ENCODE results near the gene LEFTY1. TPM values are rescaled to one million over a fixed set of nuclear protein-coding genes. Genes with fewer than 3 reads are reported as not detected.
A peak's percentile ranks its signal among the peaks of the same experiment; 100 is the strongest.

Gene LEFTY1
- total RNA-seq, 6 experiments from 2014 or later, result not detected

DNA sequence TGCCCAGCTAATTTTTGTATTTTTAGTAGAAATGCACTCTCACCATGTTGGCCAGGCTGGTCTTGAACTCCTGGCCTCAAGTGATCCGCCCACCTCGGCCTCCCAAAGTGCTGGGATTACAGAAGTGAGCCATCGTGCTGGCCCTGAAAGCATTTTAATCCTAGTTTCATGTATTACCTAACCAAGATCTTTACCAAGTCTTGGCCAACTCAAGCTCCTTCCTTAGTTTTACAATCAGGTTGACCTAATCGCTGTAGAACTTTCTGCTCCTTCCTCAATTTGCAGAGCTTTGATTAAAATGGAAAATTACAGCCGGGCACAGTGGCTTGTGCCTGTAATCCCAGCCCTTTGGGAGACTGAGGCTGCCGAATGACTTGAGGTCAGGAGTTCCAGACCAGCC, 3.6 kb downstream of the LEFTY1 start:
- DNase-seq, result no peak
- no peaks in the 10 kb centered on the region for H3K36me3 Mint-ChIP-seq (ENCODE audit: low read depth)
- no peaks in the 10 kb centered on the region; the same call in 1 of the 2 replicates for H3K27me3 Mint-ChIP-seq (ENCODE audit: insufficient read depth)
- H3K27ac Mint-ChIP-seq, result no peak overlapping the region
- TF ChIP-seq, protein P1, sequence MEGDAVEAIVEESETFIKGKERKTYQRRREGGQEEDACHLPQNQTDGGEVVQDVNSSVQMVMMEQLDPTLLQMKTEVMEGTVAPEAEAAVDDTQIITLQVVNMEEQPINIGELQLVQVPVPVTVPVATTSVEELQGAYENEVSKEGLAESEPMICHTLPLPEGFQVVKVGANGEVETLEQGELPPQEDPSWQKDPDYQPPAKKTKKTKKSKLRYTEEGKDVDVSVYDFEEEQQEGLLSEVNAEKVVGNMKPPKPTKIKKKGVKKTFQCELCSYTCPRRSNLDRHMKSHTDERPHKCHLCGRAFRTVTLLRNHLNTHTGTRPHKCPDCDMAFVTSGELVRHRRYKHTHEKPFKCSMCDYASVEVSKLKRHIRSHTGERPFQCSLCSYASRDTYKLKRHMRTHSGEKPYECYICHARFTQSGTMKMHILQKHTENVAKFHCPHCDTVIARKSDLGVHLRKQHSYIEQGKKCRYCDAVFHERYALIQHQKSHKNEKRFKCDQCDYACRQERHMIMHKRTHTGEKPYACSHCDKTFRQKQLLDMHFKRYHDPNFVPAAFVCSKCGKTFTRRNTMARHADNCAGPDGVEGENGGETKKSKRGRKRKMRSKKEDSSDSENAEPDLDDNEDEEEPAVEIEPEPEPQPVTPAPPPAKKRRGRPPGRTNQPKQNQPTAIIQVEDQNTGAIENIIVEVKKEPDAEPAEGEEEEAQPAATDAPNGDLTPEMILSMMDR (IDR thresholded peaks at IDR 0.05), result no peak
- peaks cover 20% of the 10 kb centered on the region for H3K4me1 Mint-ChIP-seq (ENCODE audit: low read depth)
- H3K9me3 Mint-ChIP-seq, result no peaks in the 10 kb centered on the region
- H3K4me3 Mint-ChIP-seq, result no peak overlapping the region

DNA sequence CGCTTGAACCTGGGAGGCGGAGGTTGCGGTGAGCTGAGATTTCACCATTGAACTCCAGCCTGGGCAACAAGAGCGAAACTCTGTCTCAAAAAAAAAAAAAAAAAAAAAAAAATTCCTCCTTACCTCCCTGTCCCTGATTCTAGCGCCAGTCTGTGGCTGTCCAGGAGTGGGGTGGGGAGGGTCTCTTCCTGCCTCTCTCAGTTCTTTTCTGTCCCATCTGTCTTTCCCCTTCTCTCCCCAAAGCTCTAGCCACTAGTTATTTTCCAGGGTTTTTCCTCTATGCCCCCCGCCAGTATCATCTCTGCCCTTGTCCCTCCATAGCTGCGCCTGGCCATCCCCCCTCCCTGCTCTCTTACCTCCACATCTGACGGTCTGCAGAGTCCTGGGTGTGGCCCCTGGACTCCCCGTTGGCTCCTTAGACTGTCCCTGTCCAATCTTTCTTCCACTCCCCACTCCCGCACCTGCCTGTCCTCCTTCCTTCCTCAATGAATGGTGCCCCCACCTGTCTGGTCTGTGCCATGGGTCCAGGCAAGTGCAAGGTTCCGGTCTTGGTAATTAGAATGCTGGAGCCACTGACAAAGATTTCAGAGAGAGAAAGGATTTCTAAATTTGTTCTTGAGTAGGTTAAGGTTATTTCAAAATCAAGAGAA, 5.2 kb downstream of the LEFTY1 start:
- peak overlapping the region; percentile 48; the same call in 1 of the 2 replicates for H3K27ac Mint-ChIP-seq
- no peaks in the 10 kb centered on the region for H3K36me3 Mint-ChIP-seq (ENCODE audit: low read depth)
- no peak for DNase-seq
- H3K27me3 Mint-ChIP-seq (ENCODE audit: insufficient read depth), result no peaks in the 10 kb centered on the region; the same call in 1 of the 2 replicates
- TF ChIP-seq, protein P1 (IDR thresholded peaks at IDR 0.05), result no peak
- H3K4me1 Mint-ChIP-seq (ENCODE audit: low read depth), result peaks cover 34% of the 10 kb centered on the region
- peak overlapping the region; percentile 94 for H3K4me3 Mint-ChIP-seq
- H3K9me3 Mint-ChIP-seq, result no peaks in the 10 kb centered on the region

GRCh38 chr1:225882694-225883615, 6.0 kb downstream of the LEFTY1 start:
- peak overlapping the region; percentile 73 for H3K27ac Mint-ChIP-seq
- no peaks in the 10 kb centered on the region for H3K27me3 Mint-ChIP-seq (ENCODE audit: insufficient read depth)
- H3K9me3 Mint-ChIP-seq, result no peaks in the 10 kb centered on the region
- no peaks in the 10 kb centered on the region for H3K36me3 Mint-ChIP-seq (ENCODE audit: low read depth)
- H3K4me1 Mint-ChIP-seq (ENCODE audit: low read depth), result peaks cover 39% of the 10 kb centered on the region
- peak; percentile 13 for DNase-seq
- TF ChIP-seq, protein P1 (IDR thresholded peaks at IDR 0.05), result no peak
- H3K4me3 Mint-ChIP-seq, result peak overlapping the region; percentile 94

GRCh38 chr1:225881959-225882693, 6.8 kb downstream of the LEFTY1 start, which contains the start of gene TMEM63A:
Gene TMEM63A, minus strand, starts transcription at chr1:225882380. Its CDS starts 4,800 bp downstream, at chr1:225877580.
- no peaks in the 10 kb centered on the region for H3K36me3 Mint-ChIP-seq (ENCODE audit: low read depth)
- H3K27me3 Mint-ChIP-seq (ENCODE audit: insufficient read depth), result no peaks in the 10 kb centered on the region; the same call in 1 of the 2 replicates
- peak within 1 kb of the TSS; percentile 88 for H3K27ac Mint-ChIP-seq
- peak; percentile 78 for DNase-seq
- TF ChIP-seq, protein P1 (IDR thresholded peaks at IDR 0.05), result peak; percentile 58
- peaks cover 44% of the 10 kb centered on the region for H3K4me1 Mint-ChIP-seq (ENCODE audit: low read depth)
- H3K9me3 Mint-ChIP-seq, result no peaks in the 10 kb centered on the region
- H3K4me3 Mint-ChIP-seq, result peak within 1 kb of the TSS; percentile 94
